GM19397 (cell line): ENCODE measurements around the gene NKD2.

Experiments
- ATAC-seq: cut with Tn5 transposase; IDR thresholded peaks from one replicate; pipeline ENCODE4 v1.9.1; 2021; ENCODE audit warnings: mild to moderate bottlenecking, moderate library complexity; ENCODE audit not compliant: unreplicated experiment

The NKD2 gene

GRCh38 chr5:1028481-1029281 is 20.1 kb downstream of the NKD2 start:
- ATAC-seq: no peak

GRCh38 chr5:1029282-1029944 is 20.8 kb downstream of the NKD2 start:
- ATAC-seq: no peak

GRCh38 chr5:1029945-1030625 is 21.5 kb downstream of the NKD2 start:
- no peak for ATAC-seq

GRCh38 chr5:1030801-1031271 is 22.2 kb downstream of the NKD2 start:
- no peak for ATAC-seq

- ATAC-seq: no peak
These were observed 22.8 kb downstream of the NKD2 start for GRCh38 chr5:1031306-1031959.

- ATAC-seq: no peak
These were observed 23.4 kb downstream of the NKD2 start for GRCh38 chr5:1032011-1032410.

- ATAC-seq: no peak
These were observed 24.0 kb downstream of the NKD2 start for GRCh38 chr5:1032551-1033027.

GRCh38 chr5:1033178-1033577 is 24.6 kb downstream of the NKD2 start:
- no peak for ATAC-seq

- no peak for ATAC-seq
These were observed 25.2 kb downstream of the NKD2 start for GRCh38 chr5:1033606-1034420.

- ATAC-seq: no peak
These were observed 25.9 kb downstream of the NKD2 start for GRCh38 chr5:1034421-1034905.

GRCh38 chr5:1034986-1035385 is 26.4 kb downstream of the NKD2 start:
- no peak for ATAC-seq

- no peak for ATAC-seq
These were observed 27.1 kb downstream of the NKD2 start for GRCh38 chr5:1035421-1036405.

GRCh38 chr5:1036504-1037122 is 28.0 kb downstream of the NKD2 start:
- ATAC-seq: no peak

- no peak for ATAC-seq
These were observed 28.6 kb downstream of the NKD2 start for GRCh38 chr5:1037123-1037670.

- no peak for ATAC-seq
These were observed 29.2 kb downstream of the NKD2 start for GRCh38 chr5:1037671-1038416.

- ATAC-seq: no peak
These were observed 30.0 kb downstream of the NKD2 start for GRCh38 chr5:1038417-1039209.

GRCh38 chr5:1039210-1039548 is 30.6 kb downstream of the NKD2 start:
- no peak for ATAC-seq
